Sigmoid colon (tissue), 4 donors: ENCODE measurements around the gene SENP8.

Source experiments
- POLR2AphosphoS5 ChIP-seq, 4 donors: sonication (generic); formaldehyde crosslinking; IDR thresholded peaks; one replicate each; pipeline ENCODE4 v1.6.1; 2017; ENCODE audit warnings: antibody characterized with exemption in 4 of 4
- TF ChIP-seq, protein P1 (sequence below), 4 experiments: fragments of 450-650 bp in 3 of 4; fragments of 200-600 bp in 1 of 4; IDR thresholded peaks; one replicate each; pipeline ENCODE4 v1.5.1; 2016 to 2019; ENCODE audit warnings: antibody characterized with exemption in 4 of 4, mild to moderate bottlenecking in 3 of 4, moderate library complexity in 2 of 4

DNA sequence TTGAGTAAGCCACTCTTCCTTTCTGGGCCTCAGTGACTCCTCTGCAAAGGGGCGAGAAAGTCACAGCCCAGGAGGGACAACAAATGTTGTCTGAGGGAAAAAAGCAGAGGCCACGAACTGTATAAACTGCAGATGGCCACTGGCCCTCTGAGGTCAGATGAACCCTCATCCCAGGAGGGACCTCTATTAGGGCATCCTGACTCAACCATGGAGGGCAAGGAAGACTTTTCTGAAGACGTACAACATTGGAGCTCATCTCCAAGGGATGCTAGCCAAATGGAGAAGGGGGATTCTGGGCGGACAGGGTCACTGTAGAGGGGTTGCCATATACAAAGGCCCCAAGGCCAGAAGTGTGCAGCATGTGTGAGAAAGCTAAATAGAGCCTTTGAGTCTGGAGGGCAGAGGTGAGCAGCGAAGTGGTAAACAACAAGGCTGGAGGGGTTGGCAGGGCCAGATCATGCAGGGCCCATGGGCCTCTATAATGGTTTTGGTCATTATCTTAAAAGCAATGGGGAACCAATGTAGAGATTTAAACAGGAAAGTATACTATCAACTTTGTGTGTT is 62.6 kb downstream of the SENP8 start:
- TF ChIP-seq POLR2AphosphoS5 (IDR thresholded peaks at IDR 0.05): no peak
- TF ChIP-seq, protein P1, sequence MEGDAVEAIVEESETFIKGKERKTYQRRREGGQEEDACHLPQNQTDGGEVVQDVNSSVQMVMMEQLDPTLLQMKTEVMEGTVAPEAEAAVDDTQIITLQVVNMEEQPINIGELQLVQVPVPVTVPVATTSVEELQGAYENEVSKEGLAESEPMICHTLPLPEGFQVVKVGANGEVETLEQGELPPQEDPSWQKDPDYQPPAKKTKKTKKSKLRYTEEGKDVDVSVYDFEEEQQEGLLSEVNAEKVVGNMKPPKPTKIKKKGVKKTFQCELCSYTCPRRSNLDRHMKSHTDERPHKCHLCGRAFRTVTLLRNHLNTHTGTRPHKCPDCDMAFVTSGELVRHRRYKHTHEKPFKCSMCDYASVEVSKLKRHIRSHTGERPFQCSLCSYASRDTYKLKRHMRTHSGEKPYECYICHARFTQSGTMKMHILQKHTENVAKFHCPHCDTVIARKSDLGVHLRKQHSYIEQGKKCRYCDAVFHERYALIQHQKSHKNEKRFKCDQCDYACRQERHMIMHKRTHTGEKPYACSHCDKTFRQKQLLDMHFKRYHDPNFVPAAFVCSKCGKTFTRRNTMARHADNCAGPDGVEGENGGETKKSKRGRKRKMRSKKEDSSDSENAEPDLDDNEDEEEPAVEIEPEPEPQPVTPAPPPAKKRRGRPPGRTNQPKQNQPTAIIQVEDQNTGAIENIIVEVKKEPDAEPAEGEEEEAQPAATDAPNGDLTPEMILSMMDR (IDR thresholded peaks at IDR 0.05): no peak
